Neural cell (in vitro differentiated cells): ENCODE measurements around the gene TTLL4. TPM values are rescaled to one million over a fixed set of nuclear protein-coding genes. Genes with fewer than 3 reads are reported as not detected.

Source experiments
- H2AFZ ChIP-seq: fragments of 200-600, 300-800 bp; sonication (generic), shearing (Covaris generic); 2 replicates; pipeline ENCODE4 v1.6.0; 2014; ENCODE audit warnings: low read depth, mild to moderate bottlenecking, antibody characterized with exemption, low read length, moderate library complexity
- H3F3A ChIP-seq: fragments of 200-600 bp; shearing (Covaris generic); 2 replicates; pipeline ENCODE4 v1.6.1; 2016; ENCODE audit warnings: mild to moderate bottlenecking, moderate library complexity, mixed read lengths, antibody characterized with exemption, low read length; ENCODE audit not compliant: insufficient read depth, poor library complexity, severe bottlenecking
- H3K27ac ChIP-seq: fragments of 200-600, 300-800 bp; sonication (generic), shearing (Covaris generic); 2 replicates; pipeline ENCODE4 v1.5.1; 2014; ENCODE audit warnings: mild to moderate bottlenecking, low read length, moderate library complexity
- H3K27me3 ChIP-seq: fragments of 300-800, 200-600 bp; sonication (generic), shearing (Covaris generic); 2 replicates; pipeline ENCODE4 v1.6.0; 2014; ENCODE audit warnings: mild to moderate bottlenecking, low read depth, low read length, moderate library complexity; ENCODE audit not compliant: insufficient read depth
- H3K36me3 ChIP-seq: fragments of 300-800, 200-600 bp; sonication (generic), shearing (Covaris generic); 2 replicates; pipeline ENCODE4 v1.5.1; 2014; ENCODE audit warnings: mild to moderate bottlenecking, antibody characterized with exemption, low read length, moderate library complexity; ENCODE audit not compliant: insufficient read depth
- H3K4me2 ChIP-seq: fragments of 300-800, 200-600 bp; sonication (generic), shearing (Covaris generic); 2 replicates; pipeline ENCODE4 v1.6.0; 2014; ENCODE audit warnings: mild to moderate bottlenecking, low read length
- H3K4me3 ChIP-seq: fragments of 300-800, 200-600 bp; sonication (generic), shearing (Covaris generic); 2 replicates; pipeline ENCODE4 v1.5.1; 2014; ENCODE audit warnings: mild to moderate bottlenecking, low read length, moderate library complexity
- H3K79me2 ChIP-seq: fragments of 200-600 bp; shearing (Covaris generic); replicated peaks from 2 replicates; pipeline ENCODE4 v1.6.0; 2014; ENCODE audit warnings: mild to moderate bottlenecking, low read length, moderate library complexity; ENCODE audit not compliant: insufficient read depth
- H3K9ac ChIP-seq: fragments of 300-800, 200-600 bp; sonication (generic), shearing (Covaris generic); 2 replicates; pipeline ENCODE4 v1.6.1; 2016; ENCODE audit warnings: mild to moderate bottlenecking, low read length, mixed read lengths
- H3K9me2 ChIP-seq: fragments of 200-600 bp; shearing (Covaris generic); 2 replicates; pipeline ENCODE4 v1.6.1; 2016; ENCODE audit warnings: mild to moderate bottlenecking, low read length, mixed read lengths; ENCODE audit not compliant: insufficient read depth
- H3K9me3 ChIP-seq: fragments of 200-600, 300-800 bp; sonication (generic), shearing (Covaris generic); 2 replicates; pipeline ENCODE4 v1.6.1; 2016; ENCODE audit warnings: mild to moderate bottlenecking, mixed run types, low read length, moderate library complexity, mixed read lengths
- H4K20me1 ChIP-seq: fragments of 200-600 bp; shearing (Covaris generic); 2 replicates; pipeline ENCODE4 v1.6.1; 2016; ENCODE audit warnings: mild to moderate bottlenecking, mixed run types; ENCODE audit not compliant: insufficient read depth
- CTCF ChIP-seq: fragments of 450-650 bp; IDR thresholded peaks from 2 replicates; pipeline ENCODE4 v1.5.1; 2014; ENCODE audit warnings: antibody characterized with exemption, mild to moderate bottlenecking, moderate library complexity; ENCODE audit not compliant: poor library complexity, severe bottlenecking
- EP300 ChIP-seq: fragments of 450-650 bp; conservative IDR thresholded peaks from 2 replicates; pipeline ENCODE4 v1.6.1; 2014; ENCODE audit warnings: antibody characterized with exemption, mild to moderate bottlenecking, moderate library complexity; ENCODE audit not compliant: poor library complexity, severe bottlenecking
- EZH2 ChIP-seq: fragments of 200-600, 300-800 bp; shearing (Covaris generic), sonication (generic); IDR thresholded peaks from 2 replicates; pipeline ENCODE4 v1.6.1; 2014; ENCODE audit warnings: antibody characterized with exemption, low read length, borderline replicate concordance, mild to moderate bottlenecking; ENCODE audit not compliant: insufficient read depth, poor library complexity, severe bottlenecking
- MXI1 ChIP-seq: fragments of 450-650 bp; conservative IDR thresholded peaks from 2 replicates; pipeline ENCODE4 v1.6.1; 2014; ENCODE audit warnings: antibody characterized with exemption, mild to moderate bottlenecking; ENCODE audit not compliant: poor library complexity, severe bottlenecking
- POLR2AphosphoS5 ChIP-seq: IDR thresholded peaks from 2 replicates; pipeline ENCODE4 v1.6.1; 2012
- RAD21 ChIP-seq: fragments of 450-650 bp; conservative IDR thresholded peaks from 2 replicates; pipeline ENCODE4 v1.6.1; 2014; ENCODE audit warnings: antibody characterized with exemption, mild to moderate bottlenecking, moderate library complexity
- REST ChIP-seq: IDR thresholded peaks from 2 replicates; pipeline ENCODE4 v1.6.1; 2012; ENCODE audit warnings: borderline replicate concordance
- SMC3 ChIP-seq: fragments of 450-650 bp; conservative IDR thresholded peaks from 2 replicates; pipeline ENCODE4 v1.6.1; 2014; ENCODE audit warnings: antibody characterized with exemption, mild to moderate bottlenecking, moderate library complexity; ENCODE audit not compliant: poor library complexity
- TAF1 ChIP-seq: IDR thresholded peaks from 2 replicates; pipeline ENCODE4 v1.6.1; 2012; ENCODE audit warnings: low read depth
- polyA plus RNA-seq: library from polyadenylated mRNA; depleted of rRNA; stranded (reverse); fragments of >200 nt; gene quantifications from 2 replicates; pipeline ENCODE4 v1.2.3, GENCODE V29; 2014

Gene TTLL4
- polyA plus RNA-seq, 1 donor from 2014 or later: 5.3 TPM

GRCh38 chr2:218736531-218736930 is 25.9 kb downstream of the TTLL4 start:
- Histone ChIP-seq H3K9ac (no peak overlapping the region), H3K27me3 (no peaks in the 10 kb centered on the region), H3K4me3 (no peak overlapping the region), H3F3A (no peaks in the 10 kb centered on the region), H2AFZ (no peak overlapping the region), H3K79me2 (no peaks in the 10 kb centered on the region), H3K9me2 (no peaks in the 10 kb centered on the region), H3K36me3 (peaks cover 10% of the 10 kb centered on the region), H4K20me1 (no peaks in the 10 kb centered on the region), H3K27ac (no peak overlapping the region), H3K9me3 (no peaks in the 10 kb centered on the region), H3K4me2 (no peak overlapping the region)
- no peak for TF ChIP-seq SMC3
- TF ChIP-seq EZH2: no peak
- TF ChIP-seq TAF1: no peak
- no peak for TF ChIP-seq EP300
- no peak for TF ChIP-seq RAD21
- no peak for TF ChIP-seq CTCF
- TF ChIP-seq POLR2AphosphoS5: no peak
- no peak for TF ChIP-seq REST
- TF ChIP-seq MXI1: no peak

GRCh38 chr2:218743068-218743467 is 32.4 kb downstream of the TTLL4 start:
- Histone ChIP-seq H3F3A (no peaks in the 10 kb centered on the region), H3K4me2 (no peak overlapping the region), H2AFZ (no peak overlapping the region), H3K27me3 (no peaks in the 10 kb centered on the region), H3K79me2 (no peaks in the 10 kb centered on the region), H3K9ac (no peak overlapping the region), H3K9me3 (no peaks in the 10 kb centered on the region), H3K4me3 (no peak overlapping the region), H3K36me3 (peaks cover 13% of the 10 kb centered on the region), H3K9me2 (no peaks in the 10 kb centered on the region), H4K20me1 (no peaks in the 10 kb centered on the region), H3K27ac (no peak overlapping the region)
- TF ChIP-seq EZH2: no peak

GRCh38 chr2:218744615-218745014 is 34.0 kb downstream of the TTLL4 start:
- Histone ChIP-seq H3K27ac (no peak overlapping the region), H3K36me3 (peaks cover 11% of the 10 kb centered on the region)

More at GRCh38 chr2:218744615-218745014, 34.0 kb downstream of the TTLL4 start:
- no peaks in the 10 kb centered on the region for H3K27me3 ChIP-seq
- H3K79me2 ChIP-seq: no peaks in the 10 kb centered on the region
- no peak overlapping the region for H2AFZ ChIP-seq
- no peaks in the 10 kb centered on the region for H3K9me3 ChIP-seq
- TF ChIP-seq REST (no peak), CTCF (no peak), POLR2AphosphoS5 (no peak), MXI1 (no peak)
- H3K9ac ChIP-seq: no peak overlapping the region
- no peak overlapping the region for H3K4me3 ChIP-seq
- no peak overlapping the region for H3K4me2 ChIP-seq
- H3K9me2 ChIP-seq: no peaks in the 10 kb centered on the region
- no peaks in the 10 kb centered on the region for H3F3A ChIP-seq
- H4K20me1 ChIP-seq: no peaks in the 10 kb centered on the region
